HCT116 (cell line): ENCODE measurements around the gene AP1G1. TPM values are rescaled to one million over a fixed set of nuclear protein-coding genes. Genes with fewer than 3 reads are reported as not detected.
"Not testable (repeated sequence)": the region's sequence is repeated elsewhere in the genome, so short reads cannot be mapped to it uniquely, and the experiment has no call there.

Experiments
- ATAC-seq: fragments of 200-7000 bp; cut with Tn5 transposase; 2 replicates; pipeline ENCODE4 v1.9.1; 2020; ENCODE audit warnings: mild to moderate bottlenecking, moderate library complexity
- BruUV-seq: library from RNA; stranded (reverse); fragments of 400-500 nt; replicated peaks from 2 replicates; lab custom pipeline; 2021; lab: Mats Ljungman, UMichigan
- CTCF ChIA-PET: fragments of 300-600 bp; sonication (Branson Sonifier 250); formaldehyde crosslinking; loops from one replicate; lab custom pipeline; 2021; ENCODE audit warnings: antibody characterized with exemption; lab: Charles Lee
- POLR2A ChIA-PET: fragments of 300-600, 350-600 bp; sonication (Branson Sonifier 250); formaldehyde crosslinking; loops from one replicate; lab custom pipeline; 2021; ENCODE audit warnings: antibody characterized with exemption; lab: Charles Lee
- RAD21 ChIA-PET, 2 experiments: fragments of 300-600 bp; sonication (Branson Sonifier 250); formaldehyde crosslinking; loops; one replicate each; lab custom pipeline; 2023; ENCODE audit warnings: low total read pairs in 2 of 2; ENCODE audit not compliant: uncharacterized antibody in 2 of 2, unreplicated experiment in 2 of 2, low non-redundant PET in 1 of 2; lab: Charles Lee
- DNase-seq: peaks from one replicate; pipeline ENCODE4 v3.0.0-alpha.2; 2010; ENCODE audit warnings: low read depth, low spot score
- H2AFZ ChIP-seq: fragments of 200-600 bp; shearing (Covaris generic), sonication (generic); 2 replicates; pipeline ENCODE4 v1.6.1; 2017; ENCODE audit warnings: low read depth, mixed run types, mixed read lengths, antibody characterized with exemption, low read length; ENCODE audit not compliant: poor library complexity, severe bottlenecking
- H3K27ac ChIP-seq: 2 replicates; pipeline ENCODE4 v1.5.1; 2012; ENCODE audit warnings: low read depth, low read length
- H3K27me3 ChIP-seq: fragments of 200-600 bp; sonication (generic); 2 replicates; pipeline ENCODE4 v1.6.1; 2016; ENCODE audit warnings: mixed run types, low read length, mixed read lengths; ENCODE audit not compliant: insufficient read depth
- H3K36me3 ChIP-seq, 2 experiments: fragments of 200-500 bp in 1 of 2; fragments of 200-600 bp in 1 of 2; sonication (Bioruptor generic) in 1 of 2; sonication (generic) in 1 of 2; 2 replicates each; pipeline versions ENCODE4 v1.5.1 to v1.6.1; 2014 to 2016; ENCODE audit warnings: low read length in 2 of 2, inconsistent platforms in 1 of 2, mixed read lengths in 1 of 2, mixed run types in 1 of 2; ENCODE audit not compliant: insufficient read depth in 2 of 2, control insufficient read depth in 1 of 2
- H3K4me1 ChIP-seq, 2 experiments: fragments of 200-600 bp in 1 of 2; sonication (generic) in 1 of 2; 2 replicates each; pipeline versions ENCODE4 v1.5.1 to v1.6.1; 2012 to 2017; ENCODE audit warnings: low read length in 2 of 2, inconsistent platforms in 1 of 2, mild to moderate bottlenecking in 1 of 2, mixed read lengths in 1 of 2, mixed run types in 1 of 2, moderate library complexity in 1 of 2; ENCODE audit not compliant: insufficient read depth in 2 of 2, control insufficient read depth in 1 of 2
- H3K4me2 ChIP-seq: fragments of 200-600 bp; sonication (generic); 2 replicates; pipeline ENCODE4 v1.6.1; 2017; ENCODE audit warnings: mixed run types, low read length, mixed read lengths
- H3K4me3 ChIP-seq, 2 experiments: fragments of 200-600 bp in 1 of 2; sonication (generic) in 1 of 2; replicated peaks in 1 of 2; 2 replicates each; pipeline ENCODE4 v1.5.1; 2011 to 2016; ENCODE audit warnings: low read length in 2 of 2, control low read depth in 1 of 2, low read depth in 1 of 2, mild to moderate bottlenecking in 1 of 2, mixed read lengths in 1 of 2, mixed run types in 1 of 2
- H3K79me2 ChIP-seq: fragments of 200-600 bp; sonication (generic); 2 replicates; pipeline ENCODE4 v1.6.1; 2017; ENCODE audit warnings: mild to moderate bottlenecking, mixed run types, low read length, moderate library complexity, mixed read lengths; ENCODE audit not compliant: insufficient read depth
- H3K9ac ChIP-seq: fragments of 200-600 bp; sonication (generic); 2 replicates; pipeline ENCODE4 v1.6.1; 2016; ENCODE audit warnings: low read length, mixed read lengths
- H3K9me2 ChIP-seq: fragments of 200-600 bp; sonication (generic), shearing (Covaris generic); 2 replicates; pipeline ENCODE4 v1.6.1; 2017; ENCODE audit warnings: mixed run types, mild to moderate bottlenecking, moderate library complexity; ENCODE audit not compliant: insufficient read depth
- H3K9me3 ChIP-seq, 2 experiments: fragments of 200-500 bp in 1 of 2; fragments of 200-600 bp in 1 of 2; sonication (Bioruptor generic) in 1 of 2; sonication (generic) in 1 of 2; 2 replicates each; pipeline ENCODE4 v1.6.1; 2014 to 2017; ENCODE audit warnings: low read length in 2 of 2, mixed read lengths in 2 of 2, inconsistent platforms in 1 of 2, low read depth in 1 of 2, mild to moderate bottlenecking in 1 of 2, mixed run types in 1 of 2, moderate library complexity in 1 of 2; ENCODE audit not compliant: control insufficient read depth in 1 of 2, insufficient read depth in 1 of 2
- H4K20me1 ChIP-seq: fragments of 200-600 bp; sonication (generic), shearing (Covaris generic); 2 replicates; pipeline ENCODE4 v1.6.1; 2017; ENCODE audit warnings: mixed run types, mild to moderate bottlenecking, moderate library complexity; ENCODE audit not compliant: insufficient read depth
- CTCF ChIP-seq, 3 experiments: fragments of 200-600 bp in 1 of 3; sonication (generic) in 1 of 3; IDR thresholded peaks in 2 of 3; conservative IDR thresholded peaks in 1 of 3; 2 replicates each; pipeline ENCODE4 v1.5.1; 2012 to 2017; ENCODE audit warnings: low read depth in 2 of 3, low read length in 2 of 3, antibody characterized with exemption in 1 of 3, borderline replicate concordance in 1 of 3, control low read depth in 1 of 3, mild to moderate bottlenecking in 1 of 3, mixed read lengths in 1 of 3, mixed run types in 1 of 3, moderate library complexity in 1 of 3; ENCODE audit not compliant: insufficient read depth in 1 of 3
- EZH2 ChIP-seq: fragments of 200-600 bp; sonication (generic); IDR thresholded peaks from 2 replicates; pipeline ENCODE4 v1.6.1; 2017; ENCODE audit warnings: antibody characterized with exemption, mixed run types
- FOSL1 ChIP-seq: IDR thresholded peaks from 2 replicates; pipeline ENCODE4 v1.6.1; 2012; ENCODE audit warnings: low read depth
- POLR2AphosphoS5 ChIP-seq: IDR thresholded peaks from 2 replicates; pipeline ENCODE4 v1.6.1; 2011; ENCODE audit warnings: mild to moderate bottlenecking, low read depth, low read length, moderate library complexity
- RAD21 ChIP-seq: IDR thresholded peaks from 2 replicates; pipeline ENCODE4 v1.6.1; 2012; ENCODE audit warnings: low read depth, mild to moderate bottlenecking
- REST ChIP-seq: IDR thresholded peaks from 2 replicates; pipeline ENCODE4 v1.6.1; 2012; ENCODE audit warnings: low read depth
- SIN3A ChIP-seq: IDR thresholded peaks from 2 replicates; pipeline ENCODE4 v1.6.1; 2012; ENCODE audit warnings: low read depth
- SP1 ChIP-seq: IDR thresholded peaks from 2 replicates; pipeline ENCODE4 v1.6.1; 2012; ENCODE audit warnings: low read depth
- YY1 ChIP-seq: IDR thresholded peaks from 2 replicates; pipeline ENCODE4 v1.6.1; 2011; ENCODE audit warnings: low read length, low read depth, moderate library complexity, mild to moderate bottlenecking; ENCODE audit not compliant: insufficient replicate concordance; ENCODE audit errors: extremely low read depth
- ZBTB33 ChIP-seq: IDR thresholded peaks from 2 replicates; pipeline ENCODE4 v1.6.1; 2011; ENCODE audit warnings: mild to moderate bottlenecking, low read length, moderate library complexity; ENCODE audit not compliant: insufficient replicate concordance; ENCODE audit errors: extremely low read depth
- intact Hi-C: fragments of 100-400 bp; cut with micrococcal nuclease; formaldehyde crosslinking; loops from 2 replicates; pipeline ENCODE4 v1.10.0; 2022
- total RNA-seq: library from RNA; stranded (reverse); gene quantifications from one replicate; pipeline ENCODE4 v1.2.1, GENCODE V29; 2021; ENCODE audit not compliant: unreplicated experiment

Gene AP1G1
- total RNA-seq, 1 experiment from 2014 or later = 70.2 TPM

- POLR2A ChIA-PET, CTCF ChIA-PET, DNase-seq, intact Hi-C loops, H4K20me1 ChIP-seq, RAD21 ChIA-PET, ATAC-seq, H3K9me2 ChIP-seq, H2AFZ ChIP-seq, H3K36me3 ChIP-seq, BruUV-seq, H3K27me3 ChIP-seq, H3K9me3 ChIP-seq: not testable (repeated sequence)
- Histone ChIP-seq H3K79me2 (peaks cover 36% of the 10 kb centered on the region), H3K27ac (peak overlapping the region; percentile 71), H3K4me3 (peak overlapping the region in 1 of 2 experiments; percentile 77; a peak in 2 of 4 replicates), H3K4me2 (peak overlapping the region; percentile 83), H3K9ac (peak overlapping the region; percentile 78; the same call in 1 of the 2 replicates), H3K4me1 (peaks cover 9 to 19% of the 10 kb centered on the region in 2 experiments)
Measured at GRCh38 chr16:71810155-71810530, 1.5 kb upstream of the AP1G1 start.

DNA sequence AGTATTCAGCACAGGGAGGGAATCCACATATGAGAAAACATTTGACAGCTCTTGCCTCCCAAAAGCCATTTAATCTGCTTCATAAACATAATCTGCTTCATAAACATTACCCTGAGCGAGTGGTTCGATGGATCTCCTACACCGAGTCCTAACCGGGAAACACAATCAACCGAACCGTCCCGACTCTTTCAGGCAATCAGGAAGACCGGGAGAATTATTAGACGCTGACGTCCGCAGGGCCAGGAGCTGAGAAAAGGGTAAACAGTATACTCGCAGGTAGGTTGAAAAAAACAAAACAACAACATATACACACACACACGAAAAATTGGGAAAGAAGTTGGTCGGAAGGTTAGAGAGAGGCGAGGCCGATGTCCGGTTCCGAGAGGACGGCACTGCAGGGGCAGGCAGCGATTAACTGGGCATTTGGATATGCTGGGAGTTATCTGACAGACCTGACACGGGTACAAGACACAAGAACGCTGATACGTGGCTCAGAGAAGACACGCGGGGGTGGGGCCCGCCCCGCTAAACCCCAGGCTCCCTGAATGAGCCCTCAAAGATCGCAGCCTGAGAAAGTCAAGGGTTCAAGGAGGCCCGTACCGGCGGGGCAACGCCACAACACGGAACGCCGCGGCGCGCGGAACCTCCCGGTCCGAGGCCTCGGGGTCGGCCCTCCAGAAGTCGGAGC, 585 bp downstream of the AP1G1 start:
- H3K4me2 ChIP-seq = peak overlapping the region; percentile 91
- H2AFZ ChIP-seq = no peak overlapping the region
- POLR2A ChIA-PET = interaction anchor here (1.1 to 1.5 kb wide), 4 partner anchors 19 to 153 kb away, joined by 3 to 5 read pairs (median 3); partner anchors contain the start of gene ZNF821
- H3K79me2 ChIP-seq = peaks cover 57% of the 10 kb centered on the region
- peak overlapping the region; percentile 97 for H3K9ac ChIP-seq
- ATAC-seq = peak; percentile 28
- H3K36me3 ChIP-seq = peaks cover 0 to 3% of the 10 kb centered on the region in 2 experiments; a peak in 1 of 4 replicates
- H4K20me1 ChIP-seq = no peaks in the 10 kb centered on the region
- no peaks in the 10 kb centered on the region for H3K27me3 ChIP-seq
- peak overlapping the region; percentile 98 to 99 for H3K4me3 ChIP-seq
- CTCF ChIA-PET = no interaction called here
- intact Hi-C loops = loop anchor here (2.0 kb wide), 2 partner anchors 37 to 87 kb away; partner anchors contain the start of genes ATXN1L and IST1
- H3K9me2 ChIP-seq = no peaks in the 10 kb centered on the region
- peaks cover 9 to 19% of the 10 kb centered on the region in 2 experiments for H3K4me1 ChIP-seq
- no TSS peak for BruUV-seq
- H3K27ac ChIP-seq = peak overlapping the region; percentile 95
- no peak for DNase-seq
- no peaks in the 10 kb centered on the region for H3K9me3 ChIP-seq
- RAD21 ChIA-PET = no interaction called here
- TF ChIP-seq FOSL1 (no peak), SIN3A (no peak), CTCF (IDR thresholded peaks at IDR 0.05 in 2 of 3, conservative IDR thresholded peaks at IDR 0.05 in 1 of 3; ENCODE audit: borderline replicate concordance in 1 of 3, insufficient read depth in 1 of 3, low read depth in 2 of 3, low read length in 2 of 3) (no peak), SP1 (no peak), RAD21 (no peak), REST (no peak), EZH2 (no peak), POLR2AphosphoS5 (no peak), YY1 (no peak), ZBTB33 (no peak)
